HL-60 (cell line): Measurements from ENCODE around the gene TRIML2.

ENCODE experiments used
- POLR2AphosphoS5 ChIP-seq: IDR thresholded peaks from 2 replicates; pipeline ENCODE4 v1.6.1; 2012; ENCODE audit warnings: low read depth
- TF ChIP-seq, protein P1 (sequence below): IDR thresholded peaks from one replicate; pipeline ENCODE4 v1.5.1; 2011; ENCODE audit warnings: low read length, control low read depth, inconsistent platforms; ENCODE audit not compliant: insufficient read depth
- TF ChIP-seq, protein P2 (sequence below): IDR thresholded peaks from 2 replicates; pipeline ENCODE4 v1.6.1; 2012; ENCODE audit warnings: low read depth; ENCODE audit not compliant: insufficient replicate concordance

DNA sequence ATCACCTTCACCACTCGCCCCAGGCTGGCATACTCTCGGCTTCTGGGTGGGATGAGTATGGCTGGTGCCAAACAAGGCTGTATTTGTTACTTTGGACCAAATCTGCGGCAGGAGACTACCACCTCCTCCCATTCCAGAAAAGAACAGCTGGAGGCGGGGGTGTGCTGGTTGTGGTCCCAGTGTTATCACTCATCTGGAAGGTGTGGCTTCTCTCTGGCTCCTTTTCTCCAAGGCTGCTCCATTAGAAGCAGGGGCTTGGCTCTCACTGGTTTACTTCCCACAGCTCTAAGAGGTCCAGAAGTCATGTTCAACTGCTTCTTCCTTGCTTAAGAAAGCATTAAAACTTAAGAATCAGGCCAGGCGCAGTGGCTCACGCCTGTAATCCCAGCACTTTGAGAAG, 2.6 kb upstream of the TRIML2 start:
- TF ChIP-seq, protein P1, sequence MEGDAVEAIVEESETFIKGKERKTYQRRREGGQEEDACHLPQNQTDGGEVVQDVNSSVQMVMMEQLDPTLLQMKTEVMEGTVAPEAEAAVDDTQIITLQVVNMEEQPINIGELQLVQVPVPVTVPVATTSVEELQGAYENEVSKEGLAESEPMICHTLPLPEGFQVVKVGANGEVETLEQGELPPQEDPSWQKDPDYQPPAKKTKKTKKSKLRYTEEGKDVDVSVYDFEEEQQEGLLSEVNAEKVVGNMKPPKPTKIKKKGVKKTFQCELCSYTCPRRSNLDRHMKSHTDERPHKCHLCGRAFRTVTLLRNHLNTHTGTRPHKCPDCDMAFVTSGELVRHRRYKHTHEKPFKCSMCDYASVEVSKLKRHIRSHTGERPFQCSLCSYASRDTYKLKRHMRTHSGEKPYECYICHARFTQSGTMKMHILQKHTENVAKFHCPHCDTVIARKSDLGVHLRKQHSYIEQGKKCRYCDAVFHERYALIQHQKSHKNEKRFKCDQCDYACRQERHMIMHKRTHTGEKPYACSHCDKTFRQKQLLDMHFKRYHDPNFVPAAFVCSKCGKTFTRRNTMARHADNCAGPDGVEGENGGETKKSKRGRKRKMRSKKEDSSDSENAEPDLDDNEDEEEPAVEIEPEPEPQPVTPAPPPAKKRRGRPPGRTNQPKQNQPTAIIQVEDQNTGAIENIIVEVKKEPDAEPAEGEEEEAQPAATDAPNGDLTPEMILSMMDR: no peak
- no peak for TF ChIP-seq POLR2AphosphoS5
- TF ChIP-seq, protein P2, sequence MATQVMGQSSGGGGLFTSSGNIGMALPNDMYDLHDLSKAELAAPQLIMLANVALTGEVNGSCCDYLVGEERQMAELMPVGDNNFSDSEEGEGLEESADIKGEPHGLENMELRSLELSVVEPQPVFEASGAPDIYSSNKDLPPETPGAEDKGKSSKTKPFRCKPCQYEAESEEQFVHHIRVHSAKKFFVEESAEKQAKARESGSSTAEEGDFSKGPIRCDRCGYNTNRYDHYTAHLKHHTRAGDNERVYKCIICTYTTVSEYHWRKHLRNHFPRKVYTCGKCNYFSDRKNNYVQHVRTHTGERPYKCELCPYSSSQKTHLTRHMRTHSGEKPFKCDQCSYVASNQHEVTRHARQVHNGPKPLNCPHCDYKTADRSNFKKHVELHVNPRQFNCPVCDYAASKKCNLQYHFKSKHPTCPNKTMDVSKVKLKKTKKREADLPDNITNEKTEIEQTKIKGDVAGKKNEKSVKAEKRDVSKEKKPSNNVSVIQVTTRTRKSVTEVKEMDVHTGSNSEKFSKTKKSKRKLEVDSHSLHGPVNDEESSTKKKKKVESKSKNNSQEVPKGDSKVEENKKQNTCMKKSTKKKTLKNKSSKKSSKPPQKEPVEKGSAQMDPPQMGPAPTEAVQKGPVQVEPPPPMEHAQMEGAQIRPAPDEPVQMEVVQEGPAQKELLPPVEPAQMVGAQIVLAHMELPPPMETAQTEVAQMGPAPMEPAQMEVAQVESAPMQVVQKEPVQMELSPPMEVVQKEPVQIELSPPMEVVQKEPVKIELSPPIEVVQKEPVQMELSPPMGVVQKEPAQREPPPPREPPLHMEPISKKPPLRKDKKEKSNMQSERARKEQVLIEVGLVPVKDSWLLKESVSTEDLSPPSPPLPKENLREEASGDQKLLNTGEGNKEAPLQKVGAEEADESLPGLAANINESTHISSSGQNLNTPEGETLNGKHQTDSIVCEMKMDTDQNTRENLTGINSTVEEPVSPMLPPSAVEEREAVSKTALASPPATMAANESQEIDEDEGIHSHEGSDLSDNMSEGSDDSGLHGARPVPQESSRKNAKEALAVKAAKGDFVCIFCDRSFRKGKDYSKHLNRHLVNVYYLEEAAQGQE: no peak
